ENCODE results near the gene CD302.
"Not testable (repeated sequence)": the region's sequence is repeated elsewhere in the genome, so short reads cannot be mapped to it uniquely, and the experiment has no call there.

The CD302 gene

GRCh38 chr2:159797543-159798375 lies at the start of gene CD302:
Gene CD302, minus strand, starts transcription at chr2:159798208. Its CDS starts 10 bp downstream, at chr2:159798198.
- Mint-ChIP-seq H3K27ac (peak within 1 kb of the TSS; percentile 41), H3K4me1 (ENCODE audit: low read depth) (peaks cover 21% of the 10 kb centered on the region)

GRCh38 chr2:159846564-159846963 lies 48.6 kb upstream of the CD302 start:
- no peaks in the 10 kb centered on the region for H3K9me3 Mint-ChIP-seq
- peaks cover 76% of the 10 kb centered on the region for H3K36me3 Mint-ChIP-seq (ENCODE audit: low read depth)
- no peak overlapping the region for H3K27ac Mint-ChIP-seq
- DNase-seq: no peak
- H3K4me3 Mint-ChIP-seq: no peak overlapping the region
- H3K4me1 Mint-ChIP-seq (ENCODE audit: low read depth): peaks cover 4% of the 10 kb centered on the region
- H3K27me3 Mint-ChIP-seq: no peaks in the 10 kb centered on the region

More at GRCh38 chr2:159797543-159798375, at the start of gene CD302:
- Mint-ChIP-seq H3K36me3 (ENCODE audit: low read depth) (peaks cover 3% of the 10 kb centered on the region), H3K9me3 (no peaks in the 10 kb centered on the region), H3K4me3 (peak within 1 kb of the TSS; percentile 73), H3K27me3 (peaks cover 47% of the 10 kb centered on the region)
- peak; percentile 61 for DNase-seq

- no peak overlapping the region for H3K27ac Mint-ChIP-seq
- H3K4me1 Mint-ChIP-seq (ENCODE audit: low read depth): peaks cover 4% of the 10 kb centered on the region
- H3K36me3 Mint-ChIP-seq (ENCODE audit: low read depth): peaks cover 77% of the 10 kb centered on the region
- H3K9me3 Mint-ChIP-seq: no peaks in the 10 kb centered on the region
- H3K4me3 Mint-ChIP-seq: no peak overlapping the region
- DNase-seq: no peak
- no peaks in the 10 kb centered on the region for H3K27me3 Mint-ChIP-seq
Observed at GRCh38 chr2:159840616-159841015, 42.6 kb upstream of the CD302 start.

GRCh38 chr2:159832858-159833257 lies 34.9 kb upstream of the CD302 start:
- Mint-ChIP-seq H3K9me3 (no peaks in the 10 kb centered on the region), H3K36me3 (ENCODE audit: low read depth) (peaks cover 91% of the 10 kb centered on the region), H3K27me3 (no peaks in the 10 kb centered on the region), H3K4me3 (no peak overlapping the region), H3K4me1 (ENCODE audit: low read depth) (no peaks in the 10 kb centered on the region), H3K27ac (no peak overlapping the region)
- no peak for DNase-seq

- H3K27ac Mint-ChIP-seq: no peak overlapping the region
- no peaks in the 10 kb centered on the region for H3K27me3 Mint-ChIP-seq
- peaks cover 2% of the 10 kb centered on the region for H3K4me1 Mint-ChIP-seq (ENCODE audit: low read depth)
- H3K4me3 Mint-ChIP-seq: no peak overlapping the region
- H3K36me3 Mint-ChIP-seq (ENCODE audit: low read depth): peaks cover 91% of the 10 kb centered on the region
- peaks cover 3% of the 10 kb centered on the region for H3K9me3 Mint-ChIP-seq
- no peak for DNase-seq
Observed at GRCh38 chr2:159832026-159832425, 34.0 kb upstream of the CD302 start.

GRCh38 chr2:159829376-159829775 lies 31.4 kb upstream of the CD302 start:
- peaks cover 9% of the 10 kb centered on the region for H3K4me1 Mint-ChIP-seq (ENCODE audit: low read depth)
- no peak overlapping the region for H3K4me3 Mint-ChIP-seq
- H3K27me3 Mint-ChIP-seq: no peaks in the 10 kb centered on the region
- no peak for DNase-seq
- no peak overlapping the region for H3K27ac Mint-ChIP-seq
- H3K9me3 Mint-ChIP-seq: peaks cover 3% of the 10 kb centered on the region
- H3K36me3 Mint-ChIP-seq (ENCODE audit: low read depth): peaks cover 94% of the 10 kb centered on the region

GRCh38 chr2:159828738-159829137 lies 30.7 kb upstream of the CD302 start:
- Mint-ChIP-seq H3K27ac (no peak overlapping the region), H3K4me1 (ENCODE audit: low read depth) (peaks cover 9% of the 10 kb centered on the region), H3K36me3 (ENCODE audit: low read depth) (peaks cover 94% of the 10 kb centered on the region), H3K4me3 (no peak overlapping the region), H3K27me3 (no peaks in the 10 kb centered on the region), H3K9me3 (peaks cover 3% of the 10 kb centered on the region)
- DNase-seq: no peak

GRCh38 chr2:159822478-159822833 lies 24.4 kb upstream of the CD302 start:
- H3K27ac Mint-ChIP-seq; H3K4me1 Mint-ChIP-seq (ENCODE audit: low read depth); H3K27me3 Mint-ChIP-seq; H3K4me3 Mint-ChIP-seq; H3K9me3 Mint-ChIP-seq; DNase-seq: not testable (repeated sequence)
- H3K36me3 Mint-ChIP-seq (ENCODE audit: low read depth): peaks cover 92% of the 10 kb centered on the region

- H3K27me3 Mint-ChIP-seq: not testable (repeated sequence)
Observed at GRCh38 chr2:159821775-159822477, 23.9 kb upstream of the CD302 start.

GRCh38 chr2:159818940-159819339 lies 20.9 kb upstream of the CD302 start:
- H3K27me3 Mint-ChIP-seq: no peaks in the 10 kb centered on the region
- DNase-seq: no peak
- no peak overlapping the region for H3K27ac Mint-ChIP-seq
- no peak overlapping the region for H3K4me3 Mint-ChIP-seq
- H3K9me3 Mint-ChIP-seq: no peaks in the 10 kb centered on the region
- peaks cover 89% of the 10 kb centered on the region for H3K36me3 Mint-ChIP-seq (ENCODE audit: low read depth)
- H3K4me1 Mint-ChIP-seq (ENCODE audit: low read depth): no peaks in the 10 kb centered on the region

More at GRCh38 chr2:159821775-159822477, 23.9 kb upstream of the CD302 start:
- H3K4me3 Mint-ChIP-seq; H3K9me3 Mint-ChIP-seq; DNase-seq; H3K27ac Mint-ChIP-seq; H3K4me1 Mint-ChIP-seq (ENCODE audit: low read depth): not testable (repeated sequence)
- H3K36me3 Mint-ChIP-seq (ENCODE audit: low read depth): peaks cover 92% of the 10 kb centered on the region

- no peak overlapping the region for H3K27ac Mint-ChIP-seq
Observed at GRCh38 chr2:159817283-159817682, 19.3 kb upstream of the CD302 start.

GRCh38 chr2:159811232-159811631 lies 13.2 kb upstream of the CD302 start:
- no peak overlapping the region for H3K27ac Mint-ChIP-seq

More at GRCh38 chr2:159817283-159817682, 19.3 kb upstream of the CD302 start:
- no peaks in the 10 kb centered on the region for H3K9me3 Mint-ChIP-seq
- no peak for DNase-seq
- peaks cover 88% of the 10 kb centered on the region for H3K36me3 Mint-ChIP-seq (ENCODE audit: low read depth)
- H3K4me3 Mint-ChIP-seq: no peak overlapping the region
- H3K27me3 Mint-ChIP-seq: no peaks in the 10 kb centered on the region
- no peaks in the 10 kb centered on the region for H3K4me1 Mint-ChIP-seq (ENCODE audit: low read depth)

GRCh38 chr2:159808032-159808425 lies 10.0 kb upstream of the CD302 start:
- Mint-ChIP-seq H3K27ac (no peak overlapping the region), H3K27me3 (no peaks in the 10 kb centered on the region), H3K4me3 (no peak overlapping the region), H3K9me3 (no peaks in the 10 kb centered on the region), H3K36me3 (ENCODE audit: low read depth) (peaks cover 72% of the 10 kb centered on the region), H3K4me1 (ENCODE audit: low read depth) (peaks cover 8% of the 10 kb centered on the region)
- DNase-seq: no peak

More at GRCh38 chr2:159811232-159811631, 13.2 kb upstream of the CD302 start:
- Mint-ChIP-seq H3K4me3 (no peak overlapping the region), H3K27me3 (no peaks in the 10 kb centered on the region), H3K36me3 (ENCODE audit: low read depth) (peaks cover 81% of the 10 kb centered on the region), H3K4me1 (ENCODE audit: low read depth) (no peaks in the 10 kb centered on the region), H3K9me3 (no peaks in the 10 kb centered on the region)
- DNase-seq: no peak

- Mint-ChIP-seq H3K4me3 (no peak overlapping the region), H3K4me1 (ENCODE audit: low read depth) (peaks cover 11% of the 10 kb centered on the region), H3K9me3 (no peaks in the 10 kb centered on the region), H3K27me3 (no peaks in the 10 kb centered on the region), H3K36me3 (ENCODE audit: low read depth) (peaks cover 66% of the 10 kb centered on the region), H3K27ac (no peak overlapping the region)
- DNase-seq: no peak
Observed at GRCh38 chr2:159807183-159808031, 9.4 kb upstream of the CD302 start.
